Measurements from ENCODE around the gene CCK.

The CCK gene

DNA sequence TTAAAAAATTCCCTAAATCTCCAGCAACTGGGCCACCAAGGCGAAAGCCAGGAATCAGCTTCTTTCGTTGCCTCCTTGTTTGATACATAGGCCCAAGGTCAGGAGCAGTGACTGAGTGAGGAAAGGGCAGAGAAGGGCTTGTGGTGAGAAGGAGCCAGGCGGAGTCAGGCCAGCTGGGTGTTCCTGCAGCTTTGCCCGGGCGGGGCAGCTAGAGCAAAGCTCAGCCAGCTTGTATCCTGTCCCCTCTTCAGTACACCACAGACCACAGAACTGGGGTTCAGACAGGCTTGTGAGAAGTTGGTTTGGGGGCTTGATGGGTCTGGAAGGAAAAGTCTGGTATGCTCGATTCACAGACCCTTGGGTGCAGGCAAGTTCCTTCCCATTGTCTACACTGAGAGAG lies 52.6 kb downstream of the CCK start:
- 0 out of 2 replicates have a peak, but pooled peaks cover 4% of the 10 kb centered on the region for H3K36me3 ChIP-seq (replicated peaks; ENCODE audit: insufficient read depth, low read length)

DNA sequence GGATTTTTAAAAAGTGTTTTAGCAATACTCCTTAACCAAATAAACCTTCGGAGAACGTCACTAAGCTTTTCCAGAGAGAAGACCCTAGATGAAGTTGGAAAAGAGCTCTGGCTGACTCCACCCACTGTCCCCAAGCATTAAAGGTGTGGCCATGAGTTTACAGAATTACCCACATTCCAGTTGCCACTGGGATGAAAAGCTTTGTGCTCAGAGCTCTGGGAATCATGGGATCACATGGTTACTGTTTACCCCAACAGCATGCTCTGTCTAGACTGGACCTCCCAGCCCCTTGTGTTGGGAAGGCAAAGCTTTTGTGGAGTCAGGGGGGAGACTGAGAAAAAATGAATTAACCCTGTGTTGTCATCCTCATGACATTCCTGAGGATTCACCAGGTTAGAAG lies 55.3 kb downstream of the CCK start:
- Histone ChIP-seq H3K36me3 (replicated peaks; ENCODE audit: insufficient read depth, low read length) (0 out of 2 replicates have a peak, but pooled peaks cover 4% of the 10 kb centered on the region), H3F3A (ENCODE audit: insufficient read depth, low read length) (peaks cover 27% of the 10 kb centered on the region)

More for the DNA sequence above, 52.6 kb downstream of the CCK start:
- peaks cover 35% of the 10 kb centered on the region for H3F3A ChIP-seq (ENCODE audit: insufficient read depth, low read length)
- H3K9me3 ChIP-seq (replicated peaks; ENCODE audit: insufficient read depth, low read length) = no peaks in the 10 kb centered on the region
- H3K4me1 ChIP-seq (ENCODE audit: low read length) = peaks cover 49% of the 10 kb centered on the region
- DNase-seq = peak; percentile 21
- H3K79me2 ChIP-seq (ENCODE audit: low read length) = 0 out of 2 replicates have a peak, but pooled peaks cover 4% of the 10 kb centered on the region
- no peak overlapping the region; the same call in 1 of the 2 replicates for H2AFZ ChIP-seq (ENCODE audit: low read length)
- H3K4me3 ChIP-seq (ENCODE audit: low read length) = 0 out of 2 replicates have a peak overlapping the region, but pooled peaks have one; percentile 35
- no peaks in the 10 kb centered on the region for H3K9me2 ChIP-seq (replicated peaks; ENCODE audit: insufficient read depth, low read length)
- peak overlapping the region; percentile 88; the same call in 1 of the 2 replicates for H3K27ac ChIP-seq (ENCODE audit: low read length)
- peak overlapping the region; percentile 80 for H3K4me2 ChIP-seq (ENCODE audit: low read depth, low read length)
- TF ChIP-seq EZH2 (optimal IDR thresholded peaks at IDR 0.05; ENCODE audit: low read depth, low read length) = no peak
- TF ChIP-seq, protein P1, sequence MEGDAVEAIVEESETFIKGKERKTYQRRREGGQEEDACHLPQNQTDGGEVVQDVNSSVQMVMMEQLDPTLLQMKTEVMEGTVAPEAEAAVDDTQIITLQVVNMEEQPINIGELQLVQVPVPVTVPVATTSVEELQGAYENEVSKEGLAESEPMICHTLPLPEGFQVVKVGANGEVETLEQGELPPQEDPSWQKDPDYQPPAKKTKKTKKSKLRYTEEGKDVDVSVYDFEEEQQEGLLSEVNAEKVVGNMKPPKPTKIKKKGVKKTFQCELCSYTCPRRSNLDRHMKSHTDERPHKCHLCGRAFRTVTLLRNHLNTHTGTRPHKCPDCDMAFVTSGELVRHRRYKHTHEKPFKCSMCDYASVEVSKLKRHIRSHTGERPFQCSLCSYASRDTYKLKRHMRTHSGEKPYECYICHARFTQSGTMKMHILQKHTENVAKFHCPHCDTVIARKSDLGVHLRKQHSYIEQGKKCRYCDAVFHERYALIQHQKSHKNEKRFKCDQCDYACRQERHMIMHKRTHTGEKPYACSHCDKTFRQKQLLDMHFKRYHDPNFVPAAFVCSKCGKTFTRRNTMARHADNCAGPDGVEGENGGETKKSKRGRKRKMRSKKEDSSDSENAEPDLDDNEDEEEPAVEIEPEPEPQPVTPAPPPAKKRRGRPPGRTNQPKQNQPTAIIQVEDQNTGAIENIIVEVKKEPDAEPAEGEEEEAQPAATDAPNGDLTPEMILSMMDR (IDR thresholded peaks at IDR 0.05; ENCODE audit: low read length) = no peak
- peak overlapping the region; percentile 41; the same call in 1 of the 2 replicates for H3K9ac ChIP-seq (ENCODE audit: low read length)
- no peaks in the 10 kb centered on the region for H4K20me1 ChIP-seq (ENCODE audit: insufficient read depth, low read length)
- H3K27me3 ChIP-seq (replicated peaks; ENCODE audit: insufficient read depth, low read length) = no peaks in the 10 kb centered on the region

DNA sequence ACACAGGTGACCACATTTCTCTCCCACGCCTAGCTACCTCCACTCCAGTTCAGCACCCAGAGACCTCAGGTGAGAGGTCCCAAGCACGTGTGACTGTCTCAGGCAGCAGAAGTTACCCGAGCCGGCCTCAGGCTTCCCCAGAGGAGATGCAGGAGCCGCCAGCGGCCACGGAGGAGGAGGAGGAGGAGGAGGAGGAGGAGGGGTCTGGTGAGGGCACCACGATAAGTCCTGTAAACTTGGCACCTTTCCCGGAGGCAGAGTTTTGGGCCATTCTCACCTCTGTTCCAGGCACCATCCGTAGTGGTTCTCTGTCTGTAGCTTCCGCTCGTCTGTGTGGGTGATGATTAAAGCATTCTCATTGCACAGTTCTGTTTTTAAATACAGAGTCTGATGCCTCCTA lies 56.1 kb downstream of the CCK start:
- no peaks in the 10 kb centered on the region; the same call in 1 of the 2 replicates for H3K79me2 ChIP-seq (ENCODE audit: low read length)
- no peak overlapping the region for H3K4me2 ChIP-seq (ENCODE audit: low read depth, low read length)
- H3K4me1 ChIP-seq (ENCODE audit: low read length) = peaks cover 24% of the 10 kb centered on the region
- H2AFZ ChIP-seq (ENCODE audit: low read length) = no peak overlapping the region
- H3K36me3 ChIP-seq (replicated peaks; ENCODE audit: insufficient read depth, low read length) = 0 out of 2 replicates have a peak, but pooled peaks cover 4% of the 10 kb centered on the region
- no peaks in the 10 kb centered on the region for H3K27me3 ChIP-seq (replicated peaks; ENCODE audit: insufficient read depth, low read length)
- TF ChIP-seq, protein P1 (IDR thresholded peaks at IDR 0.05; ENCODE audit: low read length) = no peak
- TF ChIP-seq EZH2 (optimal IDR thresholded peaks at IDR 0.05; ENCODE audit: low read depth, low read length) = no peak
- TF ChIP-seq EZH2phosphoT487 (IDR thresholded peaks at IDR 0.05; ENCODE audit: low read length) = no peak
- no peak overlapping the region for H3K27ac ChIP-seq (ENCODE audit: low read length)
- no peaks in the 10 kb centered on the region for H3K9me3 ChIP-seq (replicated peaks; ENCODE audit: insufficient read depth, low read length)
- no peaks in the 10 kb centered on the region for H3K9me2 ChIP-seq (replicated peaks; ENCODE audit: insufficient read depth, low read length)
- H3F3A ChIP-seq (ENCODE audit: insufficient read depth, low read length) = peaks cover 21% of the 10 kb centered on the region
- no peak overlapping the region for H3K4me3 ChIP-seq (ENCODE audit: low read length)
- no peak overlapping the region for H3K9ac ChIP-seq (ENCODE audit: low read length)
- no peaks in the 10 kb centered on the region for H4K20me1 ChIP-seq (ENCODE audit: insufficient read depth, low read length)
- no peak for DNase-seq

More for the DNA sequence above, 55.3 kb downstream of the CCK start:
- no peaks in the 10 kb centered on the region for H4K20me1 ChIP-seq (ENCODE audit: insufficient read depth, low read length)
- no peak for DNase-seq
- no peaks in the 10 kb centered on the region; the same call in 1 of the 2 replicates for H3K79me2 ChIP-seq (ENCODE audit: low read length)
- peaks cover 32% of the 10 kb centered on the region for H3K4me1 ChIP-seq (ENCODE audit: low read length)
- TF ChIP-seq EZH2phosphoT487 (IDR thresholded peaks at IDR 0.05; ENCODE audit: low read length) (no peak), EZH2 (optimal IDR thresholded peaks at IDR 0.05; ENCODE audit: low read depth, low read length) (no peak)
- TF ChIP-seq, protein P1 (IDR thresholded peaks at IDR 0.05; ENCODE audit: low read length) = no peak
- no peaks in the 10 kb centered on the region for H3K27me3 ChIP-seq (replicated peaks; ENCODE audit: insufficient read depth, low read length)
- no peak overlapping the region for H3K4me2 ChIP-seq (ENCODE audit: low read depth, low read length)
- no peak overlapping the region for H3K27ac ChIP-seq (ENCODE audit: low read length)
- H3K9me2 ChIP-seq (replicated peaks; ENCODE audit: insufficient read depth, low read length) = no peaks in the 10 kb centered on the region
- no peaks in the 10 kb centered on the region for H3K9me3 ChIP-seq (replicated peaks; ENCODE audit: insufficient read depth, low read length)
- H3K9ac ChIP-seq (ENCODE audit: low read length) = no peak overlapping the region
- no peak overlapping the region for H3K4me3 ChIP-seq (ENCODE audit: low read length)
- H2AFZ ChIP-seq (ENCODE audit: low read length) = no peak overlapping the region
